Endothelial cell of umbilical vein (primary cell): ENCODE results near the gene RBM46. TPM values are rescaled to one million over a fixed set of nuclear protein-coding genes. Genes with fewer than 3 reads are reported as not detected.

Experiments
- BruUV-seq: library from RNA; stranded (reverse); fragments of 400-500 nt; replicated peaks from 2 replicates; lab custom pipeline; 2021; lab: Mats Ljungman, UMichigan
- CTCF ChIA-PET: fragments of 300-600, 350-600 bp; sonication (Branson Sonifier 250); formaldehyde crosslinking; loops from one replicate; lab custom pipeline; 2021; ENCODE audit warnings: antibody characterized with exemption, inconsistent platforms; lab: Charles Lee
- POLR2A ChIA-PET: fragments of 300-600, 350-600 bp; sonication (Branson Sonifier 250); formaldehyde crosslinking; loops from one replicate; lab custom pipeline; 2021; ENCODE audit warnings: antibody characterized with exemption, inconsistent platforms; lab: Charles Lee
- DNase-seq: peaks from one replicate; pipeline ENCODE4 v3.0.0-alpha.2; 2011; ENCODE audit warnings: low read depth, low spot score
- FAIRE-seq: peaks from 2 replicates; lab custom pipeline; 2011; peaks lifted over from hg19 to GRCh38; lab: Jason Lieb, UNC
- H2AFZ ChIP-seq: 2 replicates; pipeline ENCODE4 v1.6.0; 2012; ENCODE audit warnings: low read depth, low read length, control low read depth, inconsistent platforms
- H3K27ac ChIP-seq: 2 replicates; pipeline ENCODE4 v1.5.1; 2011; ENCODE audit warnings: low read depth, mild to moderate bottlenecking, control low read depth, low read length, moderate library complexity; ENCODE audit not compliant: insufficient read depth
- H3K27me3 ChIP-seq, 2 experiments: 2 replicates each; pipeline versions ENCODE4 v1.6.0 to v1.6.1; 2011; ENCODE audit warnings: low read length in 2 of 2, mixed read lengths in 1 of 2; ENCODE audit not compliant: control insufficient read depth in 2 of 2, insufficient read depth in 2 of 2
- H3K36me3 ChIP-seq, 2 experiments: 2 replicates in 1 of 2; 3 replicates in 1 of 2; pipeline ENCODE4 v1.5.1; 2011; ENCODE audit warnings: low read length in 2 of 2, mild to moderate bottlenecking in 1 of 2, moderate library complexity in 1 of 2; ENCODE audit not compliant: control insufficient read depth in 2 of 2, insufficient read depth in 2 of 2; ENCODE audit errors: extremely low read depth in 1 of 2
- H3K4me1 ChIP-seq: 3 replicates; pipeline ENCODE4 v1.5.1; 2011; ENCODE audit warnings: mild to moderate bottlenecking, low read length; ENCODE audit not compliant: control insufficient read depth, insufficient read depth; ENCODE audit errors: extremely low read depth
- H3K4me2 ChIP-seq: 2 replicates; pipeline ENCODE4 v1.6.1; 2011; ENCODE audit warnings: low read length, control low read depth, mixed read lengths; ENCODE audit not compliant: insufficient read depth
- H3K4me3 ChIP-seq, 3 experiments: fragments of 200-600 bp in 1 of 3; sonication (generic), shearing (Covaris generic) in 1 of 3; replicated peaks in 1 of 3; 2 replicates each; pipeline ENCODE4 v1.5.1; 2011 to 2016; ENCODE audit warnings: control low read depth in 3 of 3, low read length in 3 of 3, mild to moderate bottlenecking in 2 of 3, inconsistent platforms in 1 of 3, low read depth in 1 of 3, moderate library complexity in 1 of 3; ENCODE audit not compliant: insufficient read depth in 1 of 3
- H3K79me2 ChIP-seq: 2 replicates; pipeline ENCODE4 v1.6.0; 2012; ENCODE audit warnings: low read length, inconsistent platforms; ENCODE audit not compliant: control insufficient read depth, insufficient read depth
- H3K9ac ChIP-seq: replicated peaks from 2 replicates; pipeline ENCODE3; 2011; ENCODE audit warnings: low read length, control low read depth; ENCODE audit not compliant: insufficient read depth; ENCODE audit errors: extremely low read depth
- H3K9me1 ChIP-seq: replicated peaks from 3 replicates; pipeline ENCODE4 v1.6.0; 2011; ENCODE audit warnings: mild to moderate bottlenecking, low read length; ENCODE audit not compliant: control insufficient read depth, insufficient read depth; ENCODE audit errors: extremely low read depth
- H3K9me3 ChIP-seq: replicated peaks from 2 replicates; pipeline ENCODE4 v1.5.1; 2012; ENCODE audit warnings: low read length, inconsistent platforms; ENCODE audit not compliant: control insufficient read depth, insufficient read depth
- H4K20me1 ChIP-seq: replicated peaks from 2 replicates; pipeline ENCODE3; 2011; ENCODE audit warnings: mild to moderate bottlenecking, low read length; ENCODE audit not compliant: control insufficient read depth, insufficient read depth; ENCODE audit errors: extremely low read depth
- CTCF ChIP-seq, 2 donors: IDR thresholded peaks; 1 replicate in 1 of 2; 2 replicates in 1 of 2; pipeline ENCODE4 v1.5.1; 2011; ENCODE audit warnings: low read length in 2 of 2, mild to moderate bottlenecking in 2 of 2, moderate library complexity in 2 of 2, control low read depth in 1 of 2, inconsistent platforms in 1 of 2, low read depth in 1 of 2; ENCODE audit not compliant: insufficient read depth in 1 of 2; ENCODE audit errors: extremely low read depth in 1 of 2
- FOS ChIP-seq: IDR thresholded peaks from 2 replicates; pipeline ENCODE4 v1.6.1; 2011; ENCODE audit warnings: mild to moderate bottlenecking, low read length, moderate library complexity, borderline replicate concordance; ENCODE audit not compliant: insufficient read depth
- JUN ChIP-seq: IDR thresholded peaks from 2 replicates; pipeline ENCODE4 v1.6.1; 2011; ENCODE audit warnings: borderline replicate concordance, low read depth; ENCODE audit not compliant: insufficient read length, insufficient read depth
- MAX ChIP-seq: IDR thresholded peaks from 2 replicates; pipeline ENCODE4 v1.6.1; 2011; ENCODE audit not compliant: insufficient read depth, insufficient read length
- MYC ChIP-seq: IDR thresholded peaks from one replicate; pipeline ENCODE4 v1.6.1; 2011; ENCODE audit warnings: mild to moderate bottlenecking, low read depth, low read length
- POLR2A ChIP-seq: IDR thresholded peaks from 2 replicates; pipeline ENCODE4 v1.6.1; 2012; ENCODE audit warnings: low read depth, mild to moderate bottlenecking, control low read depth, low read length
- dilution Hi-C: fragments of 300-500 bp; cut with MboI; formaldehyde crosslinking; loops from one replicate; pipeline ENCODE4 v1.15.0; 2019; ENCODE audit warnings: low sequenced_read_pairs; ENCODE audit not compliant: extremely low pct_ligation_motif_present
- intact Hi-C: fragments of 100-400 bp; cut with micrococcal nuclease; formaldehyde crosslinking; loops from one replicate; pipeline ENCODE4 v1.10.0; 2022
- polyA plus RNA-seq, 4 experiments: library from polyadenylated mRNA; depleted of rRNA in 3 of 4; stranded (reverse) in 3 of 4; unstranded in 1 of 4; fragments of >200 nt; gene quantifications; 2 replicates each; pipeline versions ENCODE4 v1.2.1 to v1.2.3, GENCODE V29; 2011 to 2012; ENCODE audit warnings: missing spikeins in 1 of 4
- total RNA-seq: library from RNA; stranded (reverse); gene quantifications from 2 replicates; pipeline ENCODE4 v1.2.3, GENCODE V29; 2021

Gene RBM46
- total and polyA plus RNA-seq, 2 donors (not counting 3 experiments of a cell fraction or from before 2014, with no cell fraction given) = not detected

- dilution Hi-C loops (no loop called here), intact Hi-C loops (no loop called here)
Observed at GRCh38 chr4:154757713-154758112, 23.4 kb upstream of the RBM46 start.

More at GRCh38 chr4:154757713-154758112, 23.4 kb upstream of the RBM46 start:
- Histone ChIP-seq H3K27me3 (no peaks in the 10 kb centered on the region), H4K20me1 (no peaks in the 10 kb centered on the region), H2AFZ (no peak overlapping the region), H3K27ac (no peak overlapping the region), H3K4me3 (no peak overlapping the region), H3K4me1 (no peaks in the 10 kb centered on the region), H3K79me2 (no peaks in the 10 kb centered on the region), H3K9me3 (no peaks in the 10 kb centered on the region), H3K4me2 (no peak overlapping the region), H3K9me1 (no peaks in the 10 kb centered on the region), H3K36me3 (no peaks in the 10 kb centered on the region), H3K9ac (no peak overlapping the region)
- BruUV-seq = no TSS peak
- CTCF ChIA-PET = no interaction called here
- DNase-seq (no peak), FAIRE-seq (no peak)
- POLR2A ChIA-PET = no interaction called here
- TF ChIP-seq MAX (no peak), FOS (no peak), POLR2A (no peak), JUN (no peak), MYC (no peak), CTCF (IDR thresholded peaks at IDR 0.05; ENCODE audit: extremely low read depth in 1 of 2, insufficient read depth in 1 of 2, low read depth in 1 of 2, low read length in 2 of 2) (no peak)
